Measurements from ENCODE around the gene NOG. TPM values are rescaled to one million over a fixed set of nuclear protein-coding genes. Genes with fewer than 3 reads are reported as not detected.

Gene NOG
- total and polyA plus RNA-seq, 2 experiments from 2014 or later = 18.9 to 66.4 TPM

DNA sequence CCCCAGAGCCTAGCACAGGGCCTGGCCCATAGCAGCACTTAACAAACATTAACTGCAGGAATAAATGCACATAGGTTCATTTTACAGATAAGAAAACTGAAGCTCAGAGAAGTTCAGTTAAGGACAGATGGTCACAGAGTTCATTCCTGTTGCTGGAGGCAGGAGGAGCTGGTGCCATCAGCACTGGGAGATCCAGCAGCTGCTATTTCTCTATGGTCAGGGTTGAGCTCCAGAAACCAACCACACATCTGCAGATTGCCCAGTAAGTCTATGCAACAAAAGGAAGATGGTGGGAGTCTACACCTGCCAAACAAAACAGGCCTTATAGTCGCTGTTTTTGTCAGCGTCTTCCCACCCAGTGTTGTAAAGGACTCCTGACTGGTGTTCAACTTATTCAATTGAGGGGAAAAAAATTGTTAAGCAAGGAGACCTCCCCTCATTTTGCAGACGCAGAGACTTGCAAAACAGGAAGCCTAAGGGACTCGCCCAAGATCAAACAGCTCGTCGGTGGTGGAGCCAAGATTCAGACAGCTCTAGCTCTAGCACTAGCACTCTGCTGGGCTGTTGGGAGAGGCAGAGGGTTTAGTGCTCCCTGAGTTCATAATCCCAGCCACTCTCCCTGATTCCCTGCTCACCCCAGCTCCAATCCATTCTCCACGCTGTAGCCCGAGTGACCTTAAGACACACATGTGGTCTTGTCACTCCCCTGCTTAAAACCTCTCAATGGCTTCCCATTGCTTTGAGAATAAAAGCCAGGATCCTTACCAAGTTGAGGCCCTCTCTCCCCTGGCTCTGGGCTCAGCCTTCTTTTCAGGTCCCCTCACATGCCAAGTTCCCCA, 9.0 kb downstream of the NOG start:
- no peak for DNase-seq (ENCODE audit: low read depth in 1 of 2, low spot score in 1 of 2)
- TF ChIP-seq CTCF (IDR thresholded peaks at IDR 0.05; ENCODE audit: low read depth, low read length) = no peak
- no peaks in the 10 kb centered on the region for H3K27me3 ChIP-seq
- H3K36me3 ChIP-seq = no peaks in the 10 kb centered on the region
- H3K4me3 ChIP-seq = no peak overlapping the region
- H3K9me3 ChIP-seq (ENCODE audit: low read depth) = no peaks in the 10 kb centered on the region
- peaks cover 18% of the 10 kb centered on the region for H3K4me1 ChIP-seq (ENCODE audit: low read depth)
- no peak overlapping the region for H3K27ac ChIP-seq

DNA sequence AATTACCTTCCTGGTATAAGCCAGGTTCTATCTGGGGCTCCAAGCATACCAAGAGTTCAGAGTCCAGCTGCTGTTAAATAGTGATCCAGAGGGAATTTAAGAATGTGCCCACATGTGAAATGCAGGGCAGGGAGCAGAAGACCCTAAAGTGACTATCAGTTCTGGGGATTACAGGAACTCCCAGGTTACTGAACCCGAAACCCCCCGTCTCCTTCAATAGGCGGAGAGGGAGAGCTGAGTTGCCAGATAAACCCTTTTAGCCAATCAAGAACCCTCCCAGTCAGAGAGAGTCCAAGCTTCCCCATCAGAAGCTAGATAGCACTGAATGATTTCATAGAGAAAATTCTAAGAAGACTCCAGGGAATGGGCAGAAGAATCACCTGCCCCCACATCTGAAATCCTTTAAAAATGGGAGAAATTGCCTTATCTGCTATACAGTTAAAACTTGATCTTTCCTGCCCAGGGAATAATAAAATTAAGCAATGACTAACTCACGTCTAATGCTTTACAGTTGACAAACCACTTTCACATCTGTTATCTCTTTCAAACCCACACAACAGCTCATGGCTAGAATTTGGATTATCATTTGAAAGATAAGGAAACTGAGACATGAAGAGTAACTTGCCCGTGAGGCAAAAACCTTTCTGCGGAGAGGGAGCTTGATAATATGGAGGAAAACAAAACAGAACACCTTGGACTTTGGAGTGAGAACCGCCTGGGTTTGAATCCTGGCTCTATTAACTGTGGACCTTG, 10.2 kb downstream of the NOG start:
- Histone ChIP-seq H3K9me3 (ENCODE audit: low read depth) (no peaks in the 10 kb centered on the region), H3K4me1 (ENCODE audit: low read depth) (peaks cover 9% of the 10 kb centered on the region), H3K4me3 (no peak overlapping the region), H3K27ac (no peak overlapping the region), H3K36me3 (no peaks in the 10 kb centered on the region), H3K27me3 (no peaks in the 10 kb centered on the region)
- no peak for TF ChIP-seq CTCF (IDR thresholded peaks at IDR 0.05; ENCODE audit: low read depth, low read length)
- no peak for DNase-seq (ENCODE audit: low read depth in 1 of 2, low spot score in 1 of 2)

DNA sequence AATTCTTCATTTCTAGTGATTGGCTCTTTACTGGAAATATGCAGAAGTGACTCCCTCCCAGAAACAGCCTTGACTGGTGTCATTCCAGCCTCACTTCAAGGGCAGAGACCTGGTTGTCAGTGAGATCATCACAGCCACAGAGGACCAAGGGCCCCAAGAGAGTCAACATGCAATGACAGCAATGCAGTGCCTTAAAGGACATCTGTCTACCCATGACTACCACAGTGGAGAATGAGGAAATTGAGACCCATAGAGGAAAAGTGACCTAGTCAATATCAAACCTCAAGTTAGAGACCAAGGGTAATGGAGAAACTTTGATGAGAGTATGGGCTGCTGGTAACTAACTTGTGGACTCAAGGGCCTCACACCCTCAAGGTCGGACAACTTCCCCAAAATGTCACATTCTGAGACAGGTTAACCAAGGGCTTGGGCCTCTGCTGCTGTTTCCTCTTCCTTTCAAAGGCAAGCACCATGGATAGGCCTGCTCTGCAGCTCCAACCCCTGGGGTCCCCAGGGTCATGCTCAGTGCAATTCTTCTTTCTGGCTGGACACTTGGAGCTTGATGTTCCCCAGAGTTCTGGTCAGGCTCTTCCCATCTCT, 11.3 kb downstream of the NOG start:
- TF ChIP-seq CTCF (IDR thresholded peaks at IDR 0.05; ENCODE audit: low read depth, low read length) = no peak
- Histone ChIP-seq H3K27me3 (no peaks in the 10 kb centered on the region), H3K4me1 (ENCODE audit: low read depth) (peaks cover 6% of the 10 kb centered on the region), H3K4me3 (no peak overlapping the region), H3K36me3 (no peaks in the 10 kb centered on the region), H3K9me3 (ENCODE audit: low read depth) (no peaks in the 10 kb centered on the region), H3K27ac (no peak overlapping the region)
- no peak for DNase-seq (ENCODE audit: low read depth in 1 of 2, low spot score in 1 of 2)

DNA sequence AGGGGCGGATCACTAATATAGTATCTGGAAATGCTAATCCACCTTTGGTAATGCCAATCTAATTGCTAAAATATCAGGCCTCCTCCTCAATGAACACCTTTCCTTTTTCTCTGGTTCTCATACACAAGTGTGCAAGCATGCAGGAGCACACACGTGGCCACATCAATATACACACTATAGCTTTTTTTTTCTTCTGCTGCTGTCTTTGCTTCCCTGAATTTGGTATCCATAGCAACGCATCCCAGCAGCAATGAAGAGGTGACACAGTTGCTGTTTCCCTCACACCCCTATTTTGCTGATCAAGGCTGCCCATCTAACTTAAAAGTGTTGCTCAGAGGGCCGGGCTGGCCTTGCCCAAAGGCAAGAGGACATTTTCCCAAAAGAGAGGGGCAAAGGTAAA, 15.4 kb downstream of the NOG start:
- Histone ChIP-seq H3K9me3 (ENCODE audit: low read depth) (no peaks in the 10 kb centered on the region), H3K36me3 (no peaks in the 10 kb centered on the region), H3K4me1 (ENCODE audit: low read depth) (peaks cover 5% of the 10 kb centered on the region), H3K27ac (no peak overlapping the region), H3K27me3 (no peaks in the 10 kb centered on the region), H3K4me3 (no peak overlapping the region)
- DNase-seq (ENCODE audit: low read depth in 1 of 2, low spot score in 1 of 2) = no peak
- TF ChIP-seq CTCF (IDR thresholded peaks at IDR 0.05; ENCODE audit: low read depth, low read length) = no peak

DNA sequence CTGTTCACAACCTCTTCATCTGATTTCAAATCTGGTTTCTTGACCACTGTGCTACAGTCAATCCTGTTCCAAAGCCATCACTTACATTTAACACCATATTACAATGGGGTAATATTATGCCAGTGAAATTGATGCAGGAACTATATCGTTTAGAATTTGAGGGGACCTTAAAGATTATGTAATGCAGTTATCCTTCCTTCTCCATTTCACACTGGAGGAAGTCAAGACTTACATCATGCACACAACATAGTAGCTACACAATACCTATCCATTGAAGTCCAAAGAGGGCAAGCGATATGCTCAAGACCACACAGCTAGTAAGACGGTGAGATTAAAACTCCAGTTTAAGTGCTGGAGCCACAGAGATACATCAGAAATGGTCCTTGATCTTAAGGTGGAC, 16.8 kb downstream of the NOG start:
- Histone ChIP-seq H3K4me1 (ENCODE audit: low read depth) (peaks cover 8% of the 10 kb centered on the region), H3K36me3 (no peaks in the 10 kb centered on the region), H3K27ac (no peak overlapping the region), H3K9me3 (ENCODE audit: low read depth) (no peaks in the 10 kb centered on the region), H3K27me3 (no peaks in the 10 kb centered on the region), H3K4me3 (no peak overlapping the region)
- no peak for TF ChIP-seq CTCF (IDR thresholded peaks at IDR 0.05; ENCODE audit: low read depth, low read length)
- no peak for DNase-seq (ENCODE audit: low read depth in 1 of 2, low spot score in 1 of 2)
